Kidney (tissue), 14 donors: ENCODE measurements around the gene TFR2. TPM values are rescaled to one million over a fixed set of nuclear protein-coding genes. Genes with fewer than 3 reads are reported as not detected.

Experiments
- DNase-seq, 5 donors: peaks; one replicate each; pipeline ENCODE4 v3.0.0-alpha.2; 2013 to 2020
- FAIRE-seq: peaks from 2 replicates; lab custom pipeline; 2012; peaks lifted over from hg19 to GRCh38; lab: Jason Lieb, UNC
- H3K27ac ChIP-seq, 2 donors: one replicate each; pipeline ENCODE4 v1.7.0; 2013; ENCODE audit warnings: low read depth in 2 of 2, low read length in 2 of 2, inconsistent platforms in 1 of 2
- H3K27me3 ChIP-seq: one replicate; pipeline ENCODE4 v1.7.1; 2013; ENCODE audit warnings: low read length, inconsistent platforms; ENCODE audit not compliant: control insufficient read depth, insufficient read depth
- H3K36me3 ChIP-seq, 3 donors: one replicate each; pipeline versions ENCODE4 v1.7.0 to v1.7.1; 2013; ENCODE audit warnings: low read length in 3 of 3, control low read depth in 1 of 3, inconsistent platforms in 1 of 3; ENCODE audit not compliant: insufficient read depth in 3 of 3, control insufficient read depth in 2 of 3
- H3K4me1 ChIP-seq, 3 donors: one replicate each; pipeline versions ENCODE4 v1.7.0 to v1.7.1; 2013; ENCODE audit warnings: low read length in 3 of 3, inconsistent platforms in 1 of 3, low read depth in 1 of 3; ENCODE audit not compliant: control insufficient read depth in 2 of 3, insufficient read depth in 2 of 3
- H3K4me3 ChIP-seq, 3 donors: one replicate each; pipeline versions ENCODE4 v1.7.0 to v1.8.1; 2013; ENCODE audit warnings: low read length in 3 of 3, control low read depth in 1 of 3, inconsistent platforms in 1 of 3
- H3K9ac ChIP-seq, 3 donors: one replicate each; pipeline versions ENCODE4 v1.7.0 to v1.7.1; 2013; ENCODE audit warnings: low read length in 3 of 3, control low read depth in 1 of 3, inconsistent platforms in 1 of 3
- H3K9me3 ChIP-seq, 3 donors: one replicate each; pipeline versions ENCODE4 v1.7.0 to v1.7.1; 2013; ENCODE audit warnings: low read length in 3 of 3, control low read depth in 1 of 3, inconsistent platforms in 1 of 3; ENCODE audit not compliant: control insufficient read depth in 2 of 3, insufficient read depth in 1 of 3
- intact Hi-C: fragments of 100-400 bp; cut with DNase I; formaldehyde crosslinking; loops from one replicate; pipeline ENCODE4 v1.11.1; 2022
- polyA plus RNA-seq: library from polyadenylated mRNA; stranded (reverse); fragments of 350-450 nt; fragmentation: Illumina TruSeq; extraction: RNeasy Lipid Tissue Mini Kit (QIAGEN cat#74804); gene quantifications from one replicate; pipeline ENCODE4 v1.2.3, GENCODE V29; 2014; ENCODE audit warnings: low read depth, low replicate concordance; ENCODE audit not compliant: insufficient read depth
- total RNA-seq: library from RNA; stranded (reverse); fragmentation: NEBNext Ultra II Directional; extraction: Animal tissue kit (Norgen Biotek cat#: 25700); gene quantifications from one replicate; pipeline ENCODE4 v1.2.1, GENCODE V29; 2021
- TF ChIP-seq, protein P1 (sequence below): IDR thresholded peaks from 3 replicates; pipeline ENCODE4 v1.5.1; 2012; ENCODE audit warnings: mild to moderate bottlenecking, moderate library complexity, borderline replicate concordance; ENCODE audit not compliant: insufficient read depth; ENCODE audit errors: extremely low read depth
- donor health status: control.
- donor health status: control.
- donor health status: control.
- donor health status: control.
- donor health status: control.
- donor health status: DM: yes; HTN: yes; CAD: no.
- donor health status: Normal renal cell carcinoma (clear cell type).

The TFR2 gene
- total and polyA plus RNA-seq, 2 donors from 2014 or later, result 0.22 to 0.79 TPM

DNA sequence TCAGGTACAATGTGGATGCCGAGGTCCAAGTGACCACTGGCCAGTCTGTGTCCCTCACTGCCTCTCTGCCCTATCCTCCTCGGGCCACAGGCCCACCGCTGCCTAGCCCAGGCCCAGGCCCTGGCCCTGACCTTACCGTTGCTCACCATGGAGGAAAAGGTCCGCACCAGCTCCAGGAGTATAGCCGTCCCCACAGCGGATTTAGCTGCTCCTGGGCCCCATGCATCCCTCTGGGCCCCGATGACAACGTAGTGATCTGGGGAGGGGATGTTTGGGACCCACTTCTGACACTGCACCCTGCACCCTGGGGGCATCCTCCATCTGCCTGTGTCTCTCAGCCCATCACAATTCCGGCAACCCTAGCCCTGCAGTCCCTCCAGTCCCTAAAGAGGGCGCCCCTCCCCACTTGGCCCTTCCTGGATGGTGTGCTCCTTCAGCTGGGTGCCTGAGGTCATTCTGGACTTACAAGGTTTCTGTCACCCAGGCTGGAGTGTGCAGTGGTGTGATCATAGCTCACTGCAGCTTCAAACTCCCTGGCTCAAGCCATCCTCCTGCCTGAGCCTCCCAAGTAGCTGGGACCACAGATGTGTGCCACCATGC is 12.1 kb downstream of the TFR2 start:
- H3K27me3 ChIP-seq, result no peaks in the 10 kb centered on the region
- no peaks in the 10 kb centered on the region for H3K9me3 ChIP-seq
- no peak for FAIRE-seq
- H3K27ac ChIP-seq, result no peak overlapping the region
- no peaks in the 10 kb centered on the region for H3K36me3 ChIP-seq
- H3K4me3 ChIP-seq, result no peak overlapping the region
- H3K4me1 ChIP-seq, result peaks cover 0 to 3% (median 0%) of the 10 kb centered on the region in 3 donors
- DNase-seq, result no peak
- TF ChIP-seq, protein P1, sequence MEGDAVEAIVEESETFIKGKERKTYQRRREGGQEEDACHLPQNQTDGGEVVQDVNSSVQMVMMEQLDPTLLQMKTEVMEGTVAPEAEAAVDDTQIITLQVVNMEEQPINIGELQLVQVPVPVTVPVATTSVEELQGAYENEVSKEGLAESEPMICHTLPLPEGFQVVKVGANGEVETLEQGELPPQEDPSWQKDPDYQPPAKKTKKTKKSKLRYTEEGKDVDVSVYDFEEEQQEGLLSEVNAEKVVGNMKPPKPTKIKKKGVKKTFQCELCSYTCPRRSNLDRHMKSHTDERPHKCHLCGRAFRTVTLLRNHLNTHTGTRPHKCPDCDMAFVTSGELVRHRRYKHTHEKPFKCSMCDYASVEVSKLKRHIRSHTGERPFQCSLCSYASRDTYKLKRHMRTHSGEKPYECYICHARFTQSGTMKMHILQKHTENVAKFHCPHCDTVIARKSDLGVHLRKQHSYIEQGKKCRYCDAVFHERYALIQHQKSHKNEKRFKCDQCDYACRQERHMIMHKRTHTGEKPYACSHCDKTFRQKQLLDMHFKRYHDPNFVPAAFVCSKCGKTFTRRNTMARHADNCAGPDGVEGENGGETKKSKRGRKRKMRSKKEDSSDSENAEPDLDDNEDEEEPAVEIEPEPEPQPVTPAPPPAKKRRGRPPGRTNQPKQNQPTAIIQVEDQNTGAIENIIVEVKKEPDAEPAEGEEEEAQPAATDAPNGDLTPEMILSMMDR, result no peak
- no peak overlapping the region for H3K9ac ChIP-seq
- intact Hi-C loops, result no loop called here

DNA sequence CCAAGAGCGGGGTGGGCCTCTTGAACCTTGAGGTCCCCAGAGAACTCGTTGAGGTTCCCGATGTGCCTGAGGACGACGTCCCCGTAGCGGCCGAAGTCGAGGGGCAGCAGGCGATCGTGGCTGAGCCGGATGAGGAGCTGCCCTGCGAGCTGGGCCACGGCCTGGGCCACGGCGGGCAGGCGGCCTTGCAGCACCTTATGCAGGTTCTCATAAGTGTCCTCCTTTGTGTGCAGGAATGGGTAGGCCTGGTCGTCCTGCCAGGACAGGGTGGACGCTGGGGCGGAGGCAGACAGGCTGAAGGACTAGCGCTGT is 14.2 kb downstream of the TFR2 start:
- no peak overlapping the region for H3K9ac ChIP-seq
- H3K9me3 ChIP-seq, result no peaks in the 10 kb centered on the region
- FAIRE-seq, result no peak
- H3K4me3 ChIP-seq, result no peak overlapping the region
- no peaks in the 10 kb centered on the region for H3K27me3 ChIP-seq
- H3K27ac ChIP-seq, result no peak overlapping the region
- intact Hi-C loops, result no loop called here
- no peaks in the 10 kb centered on the region for H3K36me3 ChIP-seq
- H3K4me1 ChIP-seq, result no peaks in the 10 kb centered on the region
- no peak for DNase-seq
- TF ChIP-seq, protein P1, result no peak

DNA sequence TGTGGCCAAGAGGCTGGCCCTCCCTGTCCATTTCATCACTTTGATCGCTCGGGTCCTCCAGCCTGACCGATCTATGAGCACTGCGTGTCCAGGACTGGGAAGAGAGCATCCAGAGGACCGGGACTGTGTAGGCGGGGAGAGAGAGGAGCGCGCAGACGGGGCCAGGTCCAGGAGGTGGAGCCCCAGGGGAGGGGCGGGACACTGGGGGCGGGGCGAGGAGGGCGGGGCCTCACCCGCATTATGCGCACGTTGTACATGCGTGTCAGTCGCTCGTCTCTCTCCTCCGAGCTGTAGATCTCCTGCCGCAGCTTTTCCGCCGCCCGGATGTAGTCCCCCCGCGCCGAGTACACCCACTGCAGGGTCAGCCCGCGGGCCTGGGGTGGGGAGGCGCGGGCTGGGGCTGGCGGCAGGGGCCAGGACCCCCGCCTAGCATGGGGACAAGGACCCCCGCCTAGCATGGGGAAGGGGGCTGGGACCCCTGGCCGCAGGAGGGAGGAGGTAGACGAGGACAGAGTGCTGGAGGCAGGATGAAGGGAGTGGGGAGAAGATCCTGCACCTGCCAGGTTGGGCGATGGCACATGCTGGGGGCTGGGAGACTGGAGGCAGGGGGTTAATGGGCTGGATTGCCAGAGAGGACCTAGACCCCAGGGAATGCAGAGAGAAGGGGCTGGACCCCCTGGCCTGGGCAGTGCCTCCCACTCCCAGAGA is 14.7 kb downstream of the TFR2 start:
- TF ChIP-seq, protein P1, result no peak
- Histone ChIP-seq H3K27me3 (no peaks in the 10 kb centered on the region), H3K4me1 (no peaks in the 10 kb centered on the region), H3K36me3 (no peaks in the 10 kb centered on the region), H3K27ac (no peak overlapping the region), H3K4me3 (peak overlapping the region in 2 of 3 donors; percentile 18 to 21), H3K9me3 (no peaks in the 10 kb centered on the region), H3K9ac (no peak overlapping the region)
- peak; percentile 77 to 94 (median 88) for DNase-seq
- no peak for FAIRE-seq
- intact Hi-C loops, result no loop called here
